HG03060 (cell line): ENCODE data around the gene RHNO1.
A peak's percentile ranks its signal among the peaks of the same experiment; 100 is the strongest.
"Not testable (repeated sequence)": the region's sequence is repeated elsewhere in the genome, so short reads cannot be mapped to it uniquely, and the experiment has no call there.

Experiments used
- ATAC-seq: cut with Tn5 transposase; IDR thresholded peaks from one replicate; pipeline ENCODE4 v1.9.1; 2021; ENCODE audit warnings: low read depth, moderate number of reproducible peaks; ENCODE audit not compliant: unreplicated experiment

Gene RHNO1

DNA sequence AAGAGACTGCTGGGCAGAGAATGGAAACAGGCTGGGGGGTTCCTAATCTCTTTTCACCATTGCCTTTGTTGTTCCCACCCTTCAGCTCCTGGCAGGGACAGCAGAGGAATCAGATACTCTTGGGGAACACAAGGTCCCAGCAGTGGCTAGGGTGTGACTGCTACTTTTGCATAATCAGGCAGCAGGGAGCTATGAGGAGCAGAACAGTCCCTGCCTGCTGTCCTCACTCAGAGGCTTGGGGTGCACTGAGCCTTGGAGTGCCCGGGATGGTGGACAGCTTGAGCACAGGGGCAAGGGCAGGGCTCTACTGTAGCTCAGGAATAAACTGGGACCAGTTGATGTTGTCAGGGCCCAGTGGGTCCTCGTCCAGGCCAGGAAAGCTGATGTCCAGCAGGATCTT is 18.7 kb upstream of the RHNO1 start:
- no peak for ATAC-seq

DNA sequence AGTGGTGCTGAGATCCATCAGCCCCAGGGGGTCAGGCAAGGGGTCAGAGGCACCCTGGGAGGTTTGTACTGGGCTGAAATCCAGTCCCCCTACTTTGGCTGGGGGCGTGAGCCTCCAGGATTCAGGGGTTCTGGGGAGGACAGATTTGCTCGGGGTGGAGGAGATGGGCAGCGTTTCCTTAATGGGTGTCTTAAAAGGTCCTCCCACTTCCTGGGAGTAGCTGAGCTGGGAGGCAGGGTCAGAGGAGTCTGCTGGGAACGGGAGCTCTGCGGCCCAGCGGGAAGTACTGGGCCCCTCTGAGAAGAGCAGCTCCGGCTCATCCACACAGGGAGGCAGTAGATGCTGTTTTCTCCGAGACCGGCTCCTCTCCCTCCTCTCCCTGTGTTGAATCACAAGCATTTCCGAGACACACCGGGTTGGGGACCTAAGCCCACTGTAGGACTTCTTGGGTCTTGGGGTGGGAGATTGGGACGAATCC is 18.0 kb upstream of the RHNO1 start:
- ATAC-seq, result no peak

DNA sequence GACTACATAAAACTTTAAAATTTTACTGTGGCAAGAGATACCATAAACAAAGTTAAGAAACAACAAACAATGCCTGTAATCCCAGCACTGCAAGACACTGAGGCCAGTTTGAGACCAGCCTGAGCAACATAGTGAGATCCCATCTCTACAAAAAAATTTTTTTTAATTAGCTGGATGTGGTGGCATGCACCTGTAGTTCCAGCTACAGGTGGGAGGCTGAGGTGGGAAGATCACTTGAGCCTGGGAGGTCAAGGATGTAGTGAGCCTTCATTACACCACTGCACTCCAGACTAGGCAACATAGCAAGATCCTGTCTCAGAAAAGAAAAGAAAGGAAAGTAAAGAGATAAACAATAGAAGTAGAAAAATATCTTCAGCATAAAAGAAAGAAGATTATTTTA is 16.9 kb upstream of the RHNO1 start:
- no peak for ATAC-seq

DNA sequence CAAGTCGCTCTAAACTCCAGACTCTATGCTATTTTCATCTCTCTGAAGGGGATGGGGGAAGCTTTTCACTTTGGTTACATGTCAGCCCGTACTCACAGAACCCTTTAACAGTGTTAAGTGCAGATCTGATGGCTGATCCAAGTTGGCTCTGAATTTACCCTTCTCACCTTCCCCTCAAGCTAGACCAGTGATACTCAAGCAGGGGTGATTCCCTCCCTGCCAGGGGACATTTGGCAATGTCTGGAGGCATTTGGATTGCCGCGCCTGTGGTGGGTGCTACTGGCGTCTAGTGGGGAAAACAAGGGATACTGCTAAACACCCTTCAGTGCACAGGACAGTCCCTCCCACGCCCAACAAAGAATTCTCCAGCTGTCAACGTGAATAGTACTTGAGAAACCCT is 14.1 kb upstream of the RHNO1 start:
- ATAC-seq, result no peak

DNA sequence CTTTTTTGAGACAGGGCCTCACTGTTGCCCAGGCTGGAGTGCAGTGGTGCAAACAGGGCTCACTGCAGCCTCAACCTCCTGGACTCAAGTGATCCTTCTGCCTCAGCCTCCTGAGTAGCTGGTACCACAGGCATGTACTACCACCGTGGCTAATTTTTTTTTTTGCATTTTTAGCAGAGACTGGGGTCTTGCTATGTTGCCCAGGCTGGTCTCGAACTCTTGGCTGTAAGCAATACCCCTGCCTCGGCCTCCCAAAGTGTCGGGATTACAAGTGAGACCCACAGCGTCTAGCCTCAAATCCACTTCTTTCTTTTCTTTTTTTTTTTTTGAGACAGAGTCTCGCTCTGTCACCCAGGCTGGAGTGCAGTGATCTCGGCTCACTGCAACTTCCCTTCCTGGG is 13.6 kb upstream of the RHNO1 start:
- not testable (repeated sequence) for ATAC-seq

DNA sequence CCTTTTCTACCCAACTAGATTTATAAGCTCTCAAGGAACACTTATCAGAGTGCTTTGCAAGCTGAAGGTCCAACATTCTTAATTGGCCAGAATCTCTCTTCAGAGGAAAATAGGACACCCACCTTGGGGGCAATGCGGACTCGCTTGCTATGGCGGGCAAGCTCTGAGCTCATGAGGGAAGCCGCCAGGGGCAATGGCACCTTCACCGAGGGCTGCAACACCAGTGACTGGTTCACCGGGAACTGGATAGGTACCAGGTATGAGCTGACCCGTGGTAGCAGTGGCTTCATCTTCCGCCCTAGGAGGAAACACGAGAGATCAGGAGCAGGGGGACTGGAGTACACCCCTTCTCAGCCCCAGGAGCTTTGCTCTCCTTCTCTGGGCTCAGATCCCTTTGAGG is 12.8 kb upstream of the RHNO1 start:
- ATAC-seq, result no peak

DNA sequence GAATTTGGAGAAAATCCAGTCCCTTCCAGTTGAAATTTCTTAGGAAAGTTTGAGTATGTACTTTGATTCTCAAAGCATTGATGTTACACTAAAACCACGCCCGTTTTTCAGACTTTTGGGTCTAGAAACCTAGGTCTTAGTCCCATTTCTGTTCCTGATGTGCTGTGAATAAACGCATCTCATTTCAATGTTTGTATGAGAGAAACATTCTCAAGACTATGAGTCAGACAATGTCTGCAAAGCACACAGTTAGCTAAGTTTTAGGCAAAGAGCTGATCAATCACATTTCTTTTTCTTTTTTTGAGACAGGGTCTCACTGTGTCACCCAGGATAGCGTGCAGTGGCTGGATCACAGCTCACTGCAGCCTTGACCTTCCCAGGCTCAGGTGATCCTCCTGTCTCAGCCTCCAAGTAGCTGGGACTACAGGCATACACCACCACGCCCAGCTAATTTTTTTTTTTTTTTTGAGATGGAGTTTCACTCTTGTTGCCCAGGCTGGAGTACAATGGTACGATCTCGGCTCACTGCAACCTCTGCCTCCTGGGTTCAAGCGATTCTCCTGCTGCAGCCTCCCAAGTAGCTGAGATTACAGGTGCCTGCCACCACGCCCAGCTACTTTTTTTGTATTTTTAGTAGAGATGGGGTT is 7.9 kb upstream of the RHNO1 start:
- not testable (repeated sequence) for ATAC-seq

DNA sequence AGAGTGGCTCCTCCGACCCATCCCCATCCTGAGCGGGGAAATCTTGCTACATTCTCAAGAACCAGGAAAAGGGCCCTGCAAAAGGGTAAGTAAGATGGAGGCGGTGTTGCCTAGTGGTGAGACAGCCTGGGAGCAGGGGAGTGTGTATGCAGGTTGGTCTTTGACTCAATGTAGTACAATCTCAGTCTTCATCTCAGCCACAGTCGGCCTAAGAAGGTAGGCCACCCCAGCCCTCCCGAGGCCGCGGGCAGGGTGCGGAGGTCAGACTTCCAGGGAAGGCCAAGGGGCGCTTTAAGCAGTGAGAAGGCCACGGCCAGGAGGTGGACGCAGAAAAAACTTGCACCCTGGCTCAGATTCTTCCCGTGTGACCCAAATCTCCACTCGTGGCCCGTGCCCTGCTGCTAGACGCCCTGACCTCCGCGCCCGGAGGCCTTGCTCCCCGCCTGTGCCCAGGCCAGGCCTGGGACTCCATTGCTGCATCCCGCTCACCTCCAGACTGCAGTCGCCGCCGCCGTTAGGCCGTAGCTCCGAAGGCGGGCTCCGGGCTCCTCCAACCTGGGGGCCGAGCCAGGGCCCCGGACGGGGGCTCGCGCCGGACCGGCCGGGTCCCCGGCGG is 484 bp upstream of the RHNO1 start:
- no peak for ATAC-seq

DNA sequence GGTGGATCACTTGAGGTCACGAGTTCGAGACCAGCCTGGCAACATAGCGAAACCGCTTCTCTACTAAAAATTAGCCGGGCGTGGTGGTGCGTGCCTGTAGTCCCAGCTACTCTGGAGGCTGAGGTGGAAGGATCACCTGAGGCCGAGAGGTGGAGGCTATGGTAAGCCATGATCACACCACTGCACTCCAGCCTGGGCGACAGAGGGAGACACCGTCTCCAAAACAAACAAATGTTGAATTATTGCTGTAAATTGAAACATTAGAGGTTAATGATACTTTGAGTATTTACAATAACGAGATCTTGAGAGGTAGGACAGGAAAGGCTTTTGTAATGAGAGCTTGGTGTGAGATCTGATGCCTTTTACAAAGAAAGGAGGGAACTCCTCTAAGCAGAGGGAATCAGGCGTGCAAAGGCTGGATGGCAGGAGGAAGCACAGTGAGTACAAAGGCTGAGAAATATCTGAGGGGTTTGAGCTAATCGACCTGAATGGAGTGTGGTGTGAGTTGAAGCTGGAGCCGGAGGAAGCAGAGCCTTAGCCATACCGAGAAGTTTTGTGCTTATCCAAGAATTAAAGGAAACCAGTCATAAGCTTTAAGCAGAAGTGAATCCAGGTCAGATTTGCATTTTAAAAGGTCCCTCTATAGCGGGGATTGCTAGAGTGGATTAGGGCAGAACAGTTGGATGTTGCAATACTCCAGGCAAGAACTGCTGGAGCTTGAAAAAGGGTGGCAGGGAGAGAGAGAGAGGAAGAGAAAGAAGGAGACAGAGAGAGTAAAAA is 1.1 kb downstream of the RHNO1 start:
- no peak for ATAC-seq

DNA sequence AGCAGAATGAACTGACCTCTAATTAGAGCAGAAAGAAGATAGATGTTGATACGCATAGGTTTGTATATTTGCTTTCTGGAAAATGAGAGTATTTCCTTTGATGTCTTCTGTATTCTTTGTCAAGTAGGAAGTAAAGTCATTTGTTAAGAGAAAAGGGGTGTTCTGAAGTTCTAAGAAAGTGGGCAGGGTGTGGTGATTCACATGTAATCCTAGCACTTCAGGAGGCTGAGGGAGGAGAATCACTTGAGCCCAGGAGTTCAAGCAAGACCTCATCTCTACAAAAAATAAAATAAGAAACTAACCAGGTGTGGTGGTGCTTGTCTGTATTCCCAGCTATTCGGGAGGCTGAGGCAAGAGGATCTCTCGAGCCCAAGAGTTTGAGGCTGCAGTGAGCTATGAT is 2.8 kb downstream of the RHNO1 start:
- ATAC-seq, result no peak

DNA sequence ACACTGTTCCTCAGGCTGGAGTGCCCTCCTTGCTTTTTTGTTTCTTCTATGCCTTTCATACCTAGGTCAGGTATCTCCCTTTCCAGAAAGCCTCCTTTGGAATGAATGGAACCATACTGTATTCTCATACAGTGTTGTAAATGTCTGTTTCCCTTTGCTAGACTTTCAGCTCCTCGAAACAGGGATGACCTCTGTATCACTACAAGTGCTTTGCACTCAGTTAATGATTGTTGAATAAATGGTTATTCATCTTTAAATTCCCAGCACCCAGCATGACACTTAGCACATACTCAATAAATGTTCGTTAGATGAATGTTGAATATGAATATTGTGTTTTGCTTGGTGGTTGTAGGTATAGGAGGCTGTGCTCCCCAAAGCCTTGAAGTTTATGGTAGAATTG is 7.8 kb downstream of the RHNO1 start:
- ATAC-seq, result no peak

DNA sequence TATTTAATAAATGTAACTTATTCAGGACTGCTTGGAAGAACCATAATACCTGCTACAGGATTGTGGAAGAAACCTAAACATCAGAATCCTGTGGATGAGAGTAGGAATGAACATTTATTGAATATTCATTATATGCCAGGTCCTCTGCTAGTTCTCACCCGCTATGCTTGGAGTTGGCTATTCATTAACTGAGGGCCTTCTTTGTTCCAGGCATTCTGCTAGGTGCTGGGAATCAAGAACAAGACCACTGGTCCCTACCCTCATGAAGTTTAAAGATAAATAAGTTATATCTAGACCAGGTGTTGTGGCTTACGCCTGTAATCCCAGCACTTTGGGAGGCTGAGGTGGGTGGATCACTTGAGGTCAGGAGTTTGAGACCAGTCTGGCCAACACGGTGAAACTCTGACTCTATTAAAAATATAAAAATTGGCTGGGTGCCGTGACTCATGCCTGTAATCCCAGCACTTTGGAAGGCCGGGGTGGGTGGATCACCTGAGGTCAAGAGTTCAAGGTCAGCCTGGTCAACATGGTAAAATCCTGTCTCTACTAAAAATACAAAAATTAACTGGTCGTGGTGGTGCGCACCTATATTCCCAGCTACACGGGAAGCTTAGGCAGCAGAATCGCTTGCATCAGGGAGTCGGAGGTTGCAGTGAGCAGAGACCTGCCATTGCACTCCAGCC is 9.9 kb downstream of the RHNO1 start:
- no peak for ATAC-seq

DNA sequence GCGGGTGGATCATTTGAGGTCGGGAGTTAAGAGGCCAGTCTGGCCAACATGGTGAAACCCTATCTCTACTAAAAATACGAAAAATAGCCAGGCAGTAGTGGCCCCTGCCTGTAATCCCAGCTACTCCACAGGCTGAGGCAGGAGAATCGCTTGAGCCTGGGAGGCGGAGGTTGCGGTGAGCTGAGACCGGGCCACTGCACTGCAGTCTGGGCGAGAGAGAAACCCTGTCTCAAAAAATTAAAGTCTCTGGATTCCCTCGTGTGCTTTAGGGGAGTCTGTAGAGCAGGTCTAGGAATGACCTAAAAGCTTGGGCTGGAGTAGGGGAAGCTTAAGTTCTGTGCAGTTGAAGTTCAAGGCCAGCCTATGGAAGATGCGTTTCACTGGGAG is 13.0 kb downstream of the RHNO1 start:
- ATAC-seq, result no peak

DNA sequence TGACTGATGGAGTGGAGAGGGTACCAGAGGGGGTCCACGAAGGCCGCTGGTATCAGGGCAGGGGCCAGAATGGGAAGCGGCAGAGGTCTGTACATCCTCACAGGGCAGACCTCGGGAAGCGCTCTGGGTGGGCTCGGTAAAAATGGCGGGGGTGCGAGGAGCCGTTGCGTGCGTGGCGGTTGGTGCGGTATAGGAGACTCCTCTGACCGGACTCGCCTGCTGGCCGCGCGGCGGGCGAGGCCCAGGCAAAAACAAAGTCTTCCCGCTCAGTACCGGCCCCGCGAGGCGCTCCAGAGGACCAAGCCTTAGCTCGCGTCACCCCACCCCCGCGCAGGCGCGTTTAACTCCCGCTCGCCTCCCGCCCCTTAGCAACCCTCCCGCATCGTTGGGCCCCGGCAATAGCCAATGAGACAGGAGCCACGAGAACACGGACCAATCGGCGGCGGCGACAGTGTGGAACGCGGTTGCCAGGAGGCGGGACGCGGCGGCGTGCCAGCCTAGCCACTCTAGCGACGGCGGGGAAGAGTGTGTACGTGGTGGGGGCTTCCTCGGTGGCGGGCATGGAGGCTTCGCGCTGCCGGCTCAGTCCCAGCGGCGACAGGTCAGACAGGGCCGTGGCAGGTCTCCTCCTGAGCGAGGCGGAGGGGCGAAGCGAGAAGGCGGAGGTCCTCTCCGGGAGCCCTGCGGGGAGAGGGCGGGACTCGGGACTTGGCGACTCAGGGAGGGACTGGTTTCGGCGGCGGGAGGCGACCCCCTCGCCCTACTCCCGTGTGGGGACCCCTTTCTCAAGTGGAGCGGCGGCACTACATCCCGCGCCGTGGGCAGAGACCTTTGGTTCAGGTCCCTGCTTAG is 13.6 kb downstream of the RHNO1 start, which contains the start of gene TULP3:
Gene TULP3, plus strand, starts transcription at position 504 of the 852 bp plus-strand sequence. Its CDS starts 57 bp downstream, at position 561.
- ATAC-seq, result peak; percentile 76

DNA sequence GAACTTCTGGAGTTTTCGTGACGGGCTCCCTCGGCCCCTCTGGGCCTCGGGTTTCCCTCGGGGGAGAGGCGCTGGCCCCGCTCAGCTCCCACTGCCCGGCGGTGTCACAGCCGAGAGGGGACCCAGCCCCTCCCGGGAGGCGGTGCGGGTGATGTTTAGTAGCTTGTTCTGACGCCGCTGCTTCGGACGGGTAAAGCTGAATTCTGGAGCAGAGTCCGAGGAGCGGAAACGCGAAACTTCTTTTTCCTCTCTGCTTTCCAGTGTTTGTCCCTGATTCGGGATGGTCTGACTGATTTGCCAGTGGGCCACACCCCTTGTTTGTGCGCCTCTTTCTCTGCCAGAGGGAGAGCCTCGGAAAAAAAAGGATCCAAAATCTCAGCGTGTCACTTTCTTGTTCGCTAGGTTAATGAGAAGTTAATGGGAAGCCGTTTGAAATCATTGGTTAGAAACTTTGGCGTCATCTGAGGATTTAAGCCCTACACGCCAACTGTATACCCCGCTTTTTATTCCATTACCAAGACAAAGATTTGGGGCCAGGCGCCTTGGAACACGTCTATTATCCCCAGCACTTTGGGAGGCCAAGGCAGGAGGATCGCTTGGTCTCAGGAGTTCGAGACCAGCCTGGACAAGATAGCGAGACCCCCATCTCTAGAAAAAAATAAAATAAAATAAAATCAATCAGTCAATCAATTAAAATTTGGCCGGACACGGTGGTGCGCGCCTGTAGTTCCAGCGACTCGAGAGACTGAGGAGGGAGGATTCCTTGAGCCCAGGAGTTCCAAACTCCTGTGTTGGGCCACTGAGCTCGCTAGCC is 14.4 kb downstream of the RHNO1 start:
- peak; percentile 11 for ATAC-seq

DNA sequence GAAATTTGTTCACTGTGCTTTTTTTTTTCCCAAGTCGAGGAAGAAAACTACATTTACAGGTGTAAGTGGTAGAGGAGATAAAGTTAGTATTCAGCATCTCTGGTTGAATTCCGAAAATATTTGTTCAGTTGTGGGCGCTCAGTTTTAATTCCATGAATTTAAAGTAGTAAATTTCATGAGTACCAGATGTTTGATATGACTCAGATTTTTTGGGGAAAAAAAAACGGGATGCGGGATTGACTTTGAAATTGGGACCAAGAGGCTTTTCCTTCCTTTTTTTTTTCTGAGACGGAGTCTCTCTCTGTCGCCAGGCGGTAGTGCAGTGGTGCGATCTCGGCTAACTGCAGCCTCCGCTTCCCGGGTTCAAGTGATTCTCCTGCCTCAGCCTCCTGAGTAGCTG is 15.2 kb downstream of the RHNO1 start:
- no peak for ATAC-seq

DNA sequence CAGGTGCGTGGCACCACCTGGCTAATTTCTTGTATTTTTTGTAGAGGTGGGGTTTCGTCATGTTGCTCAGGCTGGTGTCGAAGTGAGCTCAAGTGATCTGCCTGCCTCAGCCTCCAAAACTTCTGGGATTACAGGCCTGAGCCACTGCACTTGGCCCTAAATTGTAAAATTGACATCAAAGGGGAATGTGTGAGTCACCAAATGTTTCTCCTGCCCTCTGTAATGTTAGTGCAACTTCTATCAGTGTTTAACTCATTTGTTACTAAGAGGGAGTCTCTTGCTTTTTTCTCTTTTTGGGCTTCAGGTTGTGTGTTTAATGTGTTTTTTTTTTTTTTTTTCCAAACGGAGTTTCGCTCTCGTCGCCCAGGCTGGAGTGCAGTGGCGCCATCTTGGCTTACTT is 16.0 kb downstream of the RHNO1 start:
- ATAC-seq, result no peak

DNA sequence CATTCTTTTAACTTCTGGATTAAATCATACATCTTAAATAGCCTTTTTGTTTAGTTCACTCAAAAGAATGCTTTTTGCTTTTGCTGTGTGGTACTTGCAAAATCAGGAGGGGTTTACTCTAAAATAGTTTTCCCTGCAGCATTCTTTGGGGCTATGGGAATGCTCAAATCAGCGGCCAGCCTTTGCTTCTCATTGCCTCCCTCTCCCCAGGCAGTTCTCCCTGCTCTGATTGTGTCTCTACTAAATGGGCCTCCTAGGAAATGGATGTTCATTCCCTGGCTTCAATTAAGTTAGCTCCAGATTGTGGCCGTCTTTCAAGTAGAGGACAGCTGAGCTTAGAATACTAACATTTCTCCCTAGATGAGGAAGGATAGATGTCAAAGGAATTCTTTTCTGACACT is 18.0 kb downstream of the RHNO1 start:
- ATAC-seq, result no peak

DNA sequence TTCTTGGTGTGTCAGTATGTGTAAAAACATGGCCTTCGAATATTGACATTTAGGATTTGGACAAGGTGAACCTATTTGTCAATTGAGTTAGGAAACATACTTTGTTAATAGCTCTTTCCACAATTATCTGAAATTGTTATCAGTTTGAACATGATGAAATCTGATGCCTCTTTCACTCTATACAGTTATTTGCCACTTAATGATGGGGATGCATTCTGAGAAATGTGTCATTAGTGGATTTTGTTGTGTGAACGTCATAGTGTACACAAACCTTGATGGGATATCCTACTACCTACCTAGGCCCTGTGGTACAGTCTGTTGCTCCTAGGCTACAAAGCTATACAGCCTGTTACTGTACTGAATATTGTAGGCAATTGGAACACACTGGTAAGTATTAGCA is 18.5 kb downstream of the RHNO1 start:
- ATAC-seq, result no peak
